Neural progenitor cell (in vitro differentiated cells): ENCODE results near the gene FPR2. TPM values are rescaled to one million over a fixed set of nuclear protein-coding genes. Genes with fewer than 3 reads are reported as not detected.

Experiments
- DNase-seq: peaks from one replicate; pipeline ENCODE4 v3.0.0-alpha.2; 2016; ENCODE audit warnings: low spot score
- H2AFZ ChIP-seq: fragments of 200-600 bp; sonication (generic); replicated peaks from 2 replicates; pipeline ENCODE4 v1.6.1; 2016; ENCODE audit warnings: antibody characterized with exemption
- H3F3A ChIP-seq: fragments of 200-600 bp; sonication (generic); 2 replicates; pipeline ENCODE4 v1.6.1; 2016; ENCODE audit warnings: antibody characterized with exemption, low read depth
- H3K27ac ChIP-seq: fragments of 200-600 bp; sonication (generic); 2 replicates; pipeline ENCODE4 v1.5.1; 2016; ENCODE audit warnings: mild to moderate bottlenecking
- H3K27me3 ChIP-seq: fragments of 200-600 bp; sonication (generic); 2 replicates; pipeline ENCODE4 v1.6.1; 2016; ENCODE audit warnings: mild to moderate bottlenecking, moderate library complexity
- H3K36me3 ChIP-seq: fragments of 200-600 bp; sonication (generic); 2 replicates; pipeline ENCODE4 v1.5.1; 2016
- H3K4me1 ChIP-seq: fragments of 200-600 bp; sonication (generic); 2 replicates; pipeline ENCODE4 v1.6.1; 2016; ENCODE audit warnings: mixed run types
- H3K4me2 ChIP-seq: fragments of 200-600 bp; sonication (generic); 2 replicates; pipeline ENCODE4 v1.6.1; 2016
- H3K4me3 ChIP-seq: fragments of 200-600 bp; sonication (generic); 2 replicates; pipeline ENCODE4 v1.5.1; 2016
- H3K79me2 ChIP-seq: fragments of 200-600 bp; sonication (generic); 2 replicates; pipeline ENCODE4 v1.6.1; 2016; ENCODE audit warnings: low read depth
- H3K9ac ChIP-seq: fragments of 200-600 bp; sonication (generic); 2 replicates; pipeline ENCODE4 v1.6.1; 2016
- H3K9me3 ChIP-seq: fragments of 200-600 bp; sonication (generic); 2 replicates; pipeline ENCODE4 v1.5.1; 2016; ENCODE audit warnings: low read depth
- H4K20me1 ChIP-seq: fragments of 200-600 bp; sonication (generic); 2 replicates; pipeline ENCODE4 v1.6.1; 2016; ENCODE audit warnings: low read depth
- H3K27ac Mint-ChIP-seq: 3 replicates; pipeline ENCODE4 v1.8.0; 2021; ENCODE audit warnings: mixed read lengths
- H3K27me3 Mint-ChIP-seq: 2 replicates; pipeline ENCODE4 v1.8.0; 2022; ENCODE audit warnings: low read depth, mild to moderate bottlenecking, inconsistent platforms, moderate library complexity, mixed read lengths; ENCODE audit not compliant: insufficient read depth
- H3K36me3 Mint-ChIP-seq: 3 replicates; pipeline ENCODE4 v1.8.0; 2021; ENCODE audit warnings: mixed read lengths
- H3K4me1 Mint-ChIP-seq: 3 replicates; pipeline ENCODE4 v1.8.0; 2021; ENCODE audit warnings: mixed read lengths
- H3K4me3 Mint-ChIP-seq: 3 replicates; pipeline ENCODE4 v1.8.0; 2021; ENCODE audit warnings: mild to moderate bottlenecking, moderate library complexity, mixed read lengths
- H3K9me3 Mint-ChIP-seq: 3 replicates; pipeline ENCODE4 v1.8.0; 2020; ENCODE audit warnings: mixed read lengths
- EZH2 ChIP-seq: fragments of 200-600 bp; sonication (generic); IDR thresholded peaks from 2 replicates; pipeline ENCODE4 v1.6.1; 2017; ENCODE audit warnings: antibody characterized with exemption, mild to moderate bottlenecking, moderate library complexity
- EZH2phosphoT487 ChIP-seq: fragments of 200-600 bp; sonication (generic); IDR thresholded peaks from 2 replicates; pipeline ENCODE4 v1.6.1; 2017; ENCODE audit warnings: antibody characterized with exemption
- total RNA-seq: library from RNA; depleted of rRNA; stranded (reverse); fragments of >200 nt; gene quantifications from 2 replicates; pipeline ENCODE4 v1.2.3, GENCODE V29; 2015; ENCODE audit warnings: low replicate concordance
- TF ChIP-seq, protein P1 (sequence below): fragments of 200-600 bp; sonication (generic); IDR thresholded peaks from 2 replicates; pipeline ENCODE4 v1.5.1; 2017; ENCODE audit warnings: antibody characterized with exemption, mild to moderate bottlenecking

FPR2 gene
- total RNA-seq, 1 donor from 2014 or later, result not detected

DNA sequence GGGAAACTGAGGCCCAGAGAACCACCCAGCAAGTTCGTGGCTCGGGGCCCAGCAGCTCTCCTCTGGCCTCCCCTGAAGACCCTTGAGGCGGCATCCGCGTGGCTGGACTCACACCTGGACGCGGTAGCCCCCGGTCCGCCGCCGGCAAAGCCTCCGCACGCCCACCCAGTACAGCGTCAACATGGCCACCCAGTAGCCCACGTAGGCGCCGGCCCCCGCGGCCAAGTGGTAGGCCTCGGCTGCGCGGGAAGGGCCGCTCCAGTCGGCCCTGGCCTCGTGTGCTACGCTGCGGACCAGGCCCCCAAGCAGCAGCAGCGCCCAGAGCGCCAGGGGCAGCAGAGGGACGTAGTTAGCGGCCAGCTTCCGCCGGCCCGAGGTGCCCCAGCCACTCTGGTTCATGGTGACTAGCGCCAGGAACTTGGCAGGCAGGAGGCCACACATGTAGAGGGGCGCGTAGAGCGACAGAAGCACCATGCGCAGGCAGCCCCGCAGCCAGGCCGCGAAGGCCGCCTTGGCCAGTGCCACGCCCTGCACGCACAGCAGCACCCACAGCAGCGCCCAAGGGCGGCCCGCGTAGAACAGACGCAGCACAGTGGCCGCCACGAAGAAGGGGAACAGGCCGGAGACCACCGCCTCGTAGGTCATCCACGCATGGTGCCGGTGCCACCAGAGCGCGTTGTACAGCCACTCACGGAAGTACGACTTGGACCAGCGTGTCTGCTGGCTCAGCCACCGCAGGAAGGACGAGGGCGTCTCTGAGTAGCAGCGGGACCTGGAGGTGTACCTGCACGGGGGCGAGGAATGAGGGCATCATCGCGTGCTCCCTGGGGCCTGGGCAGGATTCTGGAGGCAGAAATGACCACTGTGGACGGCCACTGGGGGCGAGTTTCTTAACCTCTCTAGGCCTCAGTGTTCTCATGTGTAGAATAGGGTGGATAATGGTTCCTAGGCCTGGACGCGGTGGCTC is 47.4 kb upstream of the FPR2 start:
- peaks cover 61% of the 10 kb centered on the region for H3K27me3 ChIP-seq
- no peaks in the 10 kb centered on the region for H3K4me1 Mint-ChIP-seq

DNA sequence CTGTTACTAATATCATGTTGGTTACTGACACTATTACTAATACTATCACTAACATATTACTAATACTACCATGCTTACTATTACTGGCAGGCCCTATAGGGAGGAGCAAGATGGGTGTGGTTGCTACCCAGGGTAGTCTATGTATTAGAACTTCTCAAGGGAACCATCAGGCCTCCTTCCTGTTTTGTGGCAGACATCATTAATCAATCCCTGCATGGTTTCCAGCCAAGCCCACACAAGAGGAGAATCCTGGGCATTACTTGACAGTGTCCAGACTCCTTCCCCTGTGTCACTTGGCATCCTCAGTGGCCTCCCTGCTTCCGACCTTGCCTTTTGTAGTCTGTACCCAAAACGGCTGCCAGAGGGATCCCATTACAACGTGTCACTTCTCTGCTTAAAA is 46.1 kb upstream of the FPR2 start:
- peaks cover 30% of the 10 kb centered on the region for H3K27me3 Mint-ChIP-seq
- no peak overlapping the region for H3K27ac Mint-ChIP-seq

More for the DNA sequence above, 47.4 kb upstream of the FPR2 start:
- no peaks in the 10 kb centered on the region for H3K79me2 ChIP-seq
- H3K9ac ChIP-seq, result no peak overlapping the region
- H3K36me3 ChIP-seq, result no peaks in the 10 kb centered on the region
- H3K9me3 Mint-ChIP-seq, result peaks cover 4% of the 10 kb centered on the region
- H3K27me3 Mint-ChIP-seq, result peaks cover 23% of the 10 kb centered on the region
- no peak for DNase-seq
- no peaks in the 10 kb centered on the region for H3K4me1 ChIP-seq
- H3K4me3 Mint-ChIP-seq, result no peak overlapping the region
- TF ChIP-seq EZH2phosphoT487, result no peak
- TF ChIP-seq, protein P1, sequence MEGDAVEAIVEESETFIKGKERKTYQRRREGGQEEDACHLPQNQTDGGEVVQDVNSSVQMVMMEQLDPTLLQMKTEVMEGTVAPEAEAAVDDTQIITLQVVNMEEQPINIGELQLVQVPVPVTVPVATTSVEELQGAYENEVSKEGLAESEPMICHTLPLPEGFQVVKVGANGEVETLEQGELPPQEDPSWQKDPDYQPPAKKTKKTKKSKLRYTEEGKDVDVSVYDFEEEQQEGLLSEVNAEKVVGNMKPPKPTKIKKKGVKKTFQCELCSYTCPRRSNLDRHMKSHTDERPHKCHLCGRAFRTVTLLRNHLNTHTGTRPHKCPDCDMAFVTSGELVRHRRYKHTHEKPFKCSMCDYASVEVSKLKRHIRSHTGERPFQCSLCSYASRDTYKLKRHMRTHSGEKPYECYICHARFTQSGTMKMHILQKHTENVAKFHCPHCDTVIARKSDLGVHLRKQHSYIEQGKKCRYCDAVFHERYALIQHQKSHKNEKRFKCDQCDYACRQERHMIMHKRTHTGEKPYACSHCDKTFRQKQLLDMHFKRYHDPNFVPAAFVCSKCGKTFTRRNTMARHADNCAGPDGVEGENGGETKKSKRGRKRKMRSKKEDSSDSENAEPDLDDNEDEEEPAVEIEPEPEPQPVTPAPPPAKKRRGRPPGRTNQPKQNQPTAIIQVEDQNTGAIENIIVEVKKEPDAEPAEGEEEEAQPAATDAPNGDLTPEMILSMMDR, result no peak
- no peak for TF ChIP-seq EZH2
- no peaks in the 10 kb centered on the region for H3F3A ChIP-seq
- H3K27ac ChIP-seq, result no peak overlapping the region
- H3K27ac Mint-ChIP-seq, result no peak overlapping the region
- no peaks in the 10 kb centered on the region for H3K9me3 ChIP-seq
- no peak overlapping the region for H2AFZ ChIP-seq
- H3K36me3 Mint-ChIP-seq, result peaks cover 2% of the 10 kb centered on the region
- H3K4me3 ChIP-seq, result no peak overlapping the region
- no peak overlapping the region for H3K4me2 ChIP-seq
- H4K20me1 ChIP-seq, result no peaks in the 10 kb centered on the region

DNA sequence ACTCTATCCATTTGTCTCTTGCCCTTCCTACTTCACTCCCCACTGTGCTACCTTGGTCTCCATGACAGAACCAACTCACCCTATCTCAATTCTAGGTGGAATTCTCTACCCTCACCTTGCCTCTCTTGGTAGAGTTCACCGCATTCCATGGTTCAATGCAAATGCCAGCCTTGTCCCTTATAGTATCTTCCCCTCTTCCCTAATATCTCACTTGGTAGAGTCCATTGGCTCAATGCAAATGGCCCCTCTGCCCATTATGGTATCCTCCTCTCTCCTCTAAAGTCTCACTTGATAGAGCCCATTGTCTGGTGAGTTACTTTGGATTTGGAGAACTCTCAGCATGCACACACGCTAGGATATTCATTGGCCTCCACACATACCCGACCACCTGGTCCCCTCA is 45.1 kb upstream of the FPR2 start:
- H3K27ac ChIP-seq, result no peak overlapping the region
- no peak overlapping the region for H2AFZ ChIP-seq
- H3F3A ChIP-seq, result no peaks in the 10 kb centered on the region
- TF ChIP-seq, protein P1, result no peak
- no peak for TF ChIP-seq EZH2phosphoT487
- no peak for TF ChIP-seq EZH2
- H4K20me1 ChIP-seq, result no peaks in the 10 kb centered on the region
- H3K27me3 ChIP-seq, result peaks cover 70% of the 10 kb centered on the region
- peaks cover 39% of the 10 kb centered on the region for H3K27me3 Mint-ChIP-seq
- H3K36me3 ChIP-seq, result no peaks in the 10 kb centered on the region
- no peak overlapping the region for H3K4me3 Mint-ChIP-seq
- DNase-seq, result no peak
- no peaks in the 10 kb centered on the region for H3K79me2 ChIP-seq
- H3K27ac Mint-ChIP-seq, result no peak overlapping the region
- peaks cover 2% of the 10 kb centered on the region for H3K36me3 Mint-ChIP-seq
- no peaks in the 10 kb centered on the region for H3K9me3 ChIP-seq
- H3K4me1 Mint-ChIP-seq, result peaks cover 3% of the 10 kb centered on the region
- no peak overlapping the region for H3K4me3 ChIP-seq
- H3K9ac ChIP-seq, result no peak overlapping the region
- no peaks in the 10 kb centered on the region for H3K4me1 ChIP-seq
- no peak overlapping the region for H3K4me2 ChIP-seq
- H3K9me3 Mint-ChIP-seq, result peaks cover 6% of the 10 kb centered on the region

More for the DNA sequence above, 46.1 kb upstream of the FPR2 start:
- H3K4me3 Mint-ChIP-seq, result no peak overlapping the region
- H3K4me2 ChIP-seq, result no peak overlapping the region
- H3F3A ChIP-seq, result no peaks in the 10 kb centered on the region
- H3K27me3 ChIP-seq, result peaks cover 70% of the 10 kb centered on the region
- H3K79me2 ChIP-seq, result no peaks in the 10 kb centered on the region
- H3K4me1 ChIP-seq, result no peaks in the 10 kb centered on the region
- no peaks in the 10 kb centered on the region for H3K36me3 ChIP-seq
- no peak overlapping the region for H3K4me3 ChIP-seq
- no peak overlapping the region for H3K27ac ChIP-seq
- no peak overlapping the region for H3K9ac ChIP-seq
- H3K9me3 ChIP-seq, result no peaks in the 10 kb centered on the region
- peaks cover 2% of the 10 kb centered on the region for H3K36me3 Mint-ChIP-seq
- H3K9me3 Mint-ChIP-seq, result peaks cover 6% of the 10 kb centered on the region
- no peaks in the 10 kb centered on the region for H4K20me1 ChIP-seq
- H2AFZ ChIP-seq, result no peak overlapping the region
- peaks cover 3% of the 10 kb centered on the region for H3K4me1 Mint-ChIP-seq
- no peak for TF ChIP-seq EZH2phosphoT487
- no peak for TF ChIP-seq EZH2
- TF ChIP-seq, protein P1, result no peak
- DNase-seq, result no peak
